ENCODE results near the gene IL25.

- no peak for TF ChIP-seq ZC3H10 (CRISPR knock-in tag; IDR thresholded peaks at IDR 0.05)
- TF ChIP-seq ZNF8 (CRISPR knock-in tag; IDR thresholded peaks at IDR 0.05): no peak
- no peak for TF ChIP-seq ZFP3 (CRISPR knock-in tag; IDR thresholded peaks at IDR 0.05)
- no peak for TF ChIP-seq ARNTL (CRISPR knock-in tag; IDR thresholded peaks at IDR 0.05; ENCODE audit: borderline replicate concordance, low read depth)
- TF ChIP-seq GLIS3 (CRISPR knock-in tag; IDR thresholded peaks at IDR 0.05): no peak
These were observed 41.1 kb downstream of the IL25 start for GRCh38 chr14:23413681-23414080.
